GM12878 (cell line): ENCODE measurements around the gene TCF4. TPM values are rescaled to one million over a fixed set of nuclear protein-coding genes. Genes with fewer than 3 reads are reported as not detected.

Experiments
- ATAC-seq: fragments of 200-7000 bp; cut with Tn5 transposase; 3 replicates; pipeline ENCODE4 v1.9.1; 2020; ENCODE audit warnings: mild to moderate bottlenecking, moderate library complexity
- BruUV-seq: library from RNA; stranded (reverse); fragments of 400-500 nt; replicated peaks from 2 replicates; lab custom pipeline; 2021; lab: Mats Ljungman, UMichigan
- CTCF ChIA-PET: fragments of 300-600 bp; sonication (Branson Sonifier 250); formaldehyde crosslinking; extraction: SDS; loops from one replicate; lab custom pipeline; 2021; ENCODE audit warnings: inconsistent platforms; lab: Yijun Ruan, JAX
- POLR2A ChIA-PET: fragments of 350-600 bp; formaldehyde crosslinking; extraction: SDS; loops from one replicate; lab custom pipeline; 2021; ENCODE audit warnings: inconsistent platforms; lab: Charles Lee
- RAD21 ChIA-PET: fragments of 300-600 bp; sonication (Branson Sonifier 250); formaldehyde crosslinking; loops from one replicate; lab custom pipeline; 2023; ENCODE audit warnings: antibody characterized with exemption; ENCODE audit not compliant: unreplicated experiment; lab: Charles Lee
- SMC1A ChIA-PET: fragments of 300-600 bp; sonication (Branson Sonifier 250); formaldehyde crosslinking; loops from one replicate; lab custom pipeline; 2023; ENCODE audit not compliant: unreplicated experiment, uncharacterized antibody; lab: Charles Lee
- DNase-seq: peaks from one replicate; pipeline ENCODE4 v3.0.0-alpha.2; 2011; ENCODE audit warnings: low read depth, low spot score
- FAIRE-seq: peaks from 3 replicates; lab custom pipeline; 2011; peaks lifted over from hg19 to GRCh38; lab: Jason Lieb, UNC
- H2AFZ ChIP-seq: 2 replicates; pipeline ENCODE4 v1.6.0; 2011; ENCODE audit warnings: low read depth, low read length, control low read depth; ENCODE audit not compliant: control insufficient read depth
- H3K27ac ChIP-seq: 2 replicates; pipeline ENCODE4 v1.5.1; 2011; ENCODE audit warnings: control low read depth; ENCODE audit not compliant: control insufficient read depth, insufficient read depth
- H3K27me3 ChIP-seq, 2 experiments: replicated peaks in 1 of 2; 2 replicates each; pipeline versions ENCODE4 v1.6.0 to v1.6.1; 2011; ENCODE audit warnings: low read length in 1 of 2; ENCODE audit not compliant: control insufficient read depth in 2 of 2, insufficient read depth in 2 of 2
- H3K36me3 ChIP-seq, 2 experiments: 2 replicates each; pipeline ENCODE4 v1.5.1; 2011; ENCODE audit warnings: low read length in 1 of 2; ENCODE audit not compliant: control insufficient read depth in 2 of 2, insufficient read depth in 2 of 2
- H3K4me1 ChIP-seq: 2 replicates; pipeline ENCODE4 v1.6.1; 2011; ENCODE audit warnings: mild to moderate bottlenecking, low read length, moderate library complexity, mixed read lengths; ENCODE audit not compliant: control insufficient read depth, insufficient read depth
- H3K4me2 ChIP-seq: 2 replicates; pipeline ENCODE4 v1.6.0; 2011; ENCODE audit warnings: control low read depth; ENCODE audit not compliant: control insufficient read depth, insufficient read depth
- H3K4me3 ChIP-seq: fragments of 200-600 bp; sonication (generic); 2 replicates; pipeline ENCODE4 v1.5.1; 2016
- H3K79me2 ChIP-seq: 2 replicates; pipeline ENCODE4 v1.6.0; 2011; ENCODE audit warnings: low read length; ENCODE audit not compliant: control insufficient read depth, insufficient read depth
- H3K9ac ChIP-seq: 2 replicates; pipeline ENCODE4 v1.8.0; 2011; ENCODE audit warnings: low read length, control low read depth, mixed read lengths; ENCODE audit not compliant: control insufficient read depth, insufficient read depth
- H3K9me3 ChIP-seq: replicated peaks from 3 replicates; pipeline ENCODE4 v1.5.1; 2011; ENCODE audit warnings: mild to moderate bottlenecking, low read length; ENCODE audit not compliant: control insufficient read depth, insufficient read depth
- H4K20me1 ChIP-seq: 2 replicates; pipeline ENCODE4 v1.6.0; 2011; ENCODE audit not compliant: control insufficient read depth, insufficient read depth
- FOS ChIP-seq: IDR thresholded peaks from 3 replicates; pipeline ENCODE4 v1.6.1; 2011; ENCODE audit warnings: borderline replicate concordance; ENCODE audit not compliant: insufficient read length; ENCODE audit errors: extremely low read depth
- ZNF622 ChIP-seq: fragments of 450-650 bp; IDR thresholded peaks from 2 replicates; pipeline ENCODE4 v1.6.1; 2017; ENCODE audit warnings: mild to moderate bottlenecking, inconsistent platforms
- WGBS: methylation state at CpG from one replicate; pipeline ENCODE4 v1.1.6; 2016; ENCODE audit warnings: low lambda C conversion rate; ENCODE audit not compliant: insufficient replicate concordance, insufficient coverage; ENCODE audit errors: missing lambda C conversion rate; 5-methylcytosine and 5-hydroxymethylcytosine counted together
- in situ Hi-C: fragments of 300-500 bp; cut with MboI; formaldehyde crosslinking; loops from 9 replicates; pipeline ENCODE4 v1.14.3; 2018; ENCODE audit warnings: mixed read lengths
- intact Hi-C: fragments of 100-400 bp; cut with micrococcal nuclease; formaldehyde crosslinking; loops from one replicate; pipeline ENCODE4 v1.14.2; 2022; ENCODE audit not compliant: unreplicated experiment
- polyA plus RNA-seq, 11 experiments: library from polyadenylated mRNA; depleted of rRNA in 4 of 11; unstranded in 6 of 11; stranded (reverse) in 5 of 11; fragments of >200 nt; fragmentation: Nextera tagmentation in 4 of 11; fragmentation: Illumina TruSeq in 1 of 11; extraction: Ambion mirVana in 4 of 11; extraction: Trizol in 1 of 11; gene quantifications; 1 replicate in 1 of 11; 2 replicates in 10 of 11; pipeline versions ENCODE4 v1.2.1 to v1.2.3, GENCODE V29; 2011 to 2016; ENCODE audit warnings: inconsistent platforms in 2 of 11, missing spikeins in 2 of 11, low read depth in 1 of 11
- total RNA-seq, 4 experiments: library from RNA; depleted of rRNA in 3 of 4; stranded (reverse); fragments of >200 nt in 3 of 4; fragmentation: Illumina TruSeq in 1 of 4; extraction: Trizol in 1 of 4; gene quantifications; 2 replicates each; pipeline versions ENCODE4 v1.2.1 to v1.2.3, GENCODE V29; 2013 to 2021
- TF ChIP-seq, protein P1 (sequence below): IDR thresholded peaks from 2 replicates; pipeline ENCODE4 v1.6.1; 2012; ENCODE audit warnings: mild to moderate bottlenecking, low read depth, low read length
- TF ChIP-seq, protein P2 (sequence below): IDR thresholded peaks from 2 replicates; pipeline ENCODE4 v1.6.1; 2011; ENCODE audit warnings: low read depth, low read length, improper control_type of control experiment, borderline replicate concordance

The TCF4 gene
- total and polyA plus RNA-seq, 10 of the 15 experiments (the other 5 are each of a cell fraction or from before 2014, with no cell fraction given): 15.2 to 94.0 (median 31.5) TPM

- Histone ChIP-seq H4K20me1 (no peaks in the 10 kb centered on the region), H3K9me3 (no peaks in the 10 kb centered on the region), H3K27ac (no peak overlapping the region), H3K36me3 (no peaks in the 10 kb centered on the region), H3K27me3 (peaks cover 2 to 5% of the 10 kb centered on the region in 2 experiments; a peak in 3 of 4 replicates), H3K4me1 (no peaks in the 10 kb centered on the region), H3K79me2 (no peaks in the 10 kb centered on the region), H3K9ac (no peak overlapping the region), H3K4me3 (no peak overlapping the region), H3K4me2 (no peak overlapping the region), H2AFZ (no peak overlapping the region)
- FAIRE-seq: no peak
- ChIA-PET RAD21 (no interaction called here), POLR2A (no interaction called here), SMC1A (interaction anchor here (0.7 to 1.4 kb wide), 2 partner anchors 13 to 102 kb away, joined by 3 read pairs; no protein-coding TSS in a partner anchor), CTCF (no interaction called here)
- 57% methylated on average over 1 of the region's 1 CpG for WGBS
- intact Hi-C loops (no loop called here), in situ Hi-C loops (no loop called here)
- BruUV-seq: no TSS peak
- ATAC-seq: no peak
- DNase-seq: no peak
- TF ChIP-seq, protein P1, sequence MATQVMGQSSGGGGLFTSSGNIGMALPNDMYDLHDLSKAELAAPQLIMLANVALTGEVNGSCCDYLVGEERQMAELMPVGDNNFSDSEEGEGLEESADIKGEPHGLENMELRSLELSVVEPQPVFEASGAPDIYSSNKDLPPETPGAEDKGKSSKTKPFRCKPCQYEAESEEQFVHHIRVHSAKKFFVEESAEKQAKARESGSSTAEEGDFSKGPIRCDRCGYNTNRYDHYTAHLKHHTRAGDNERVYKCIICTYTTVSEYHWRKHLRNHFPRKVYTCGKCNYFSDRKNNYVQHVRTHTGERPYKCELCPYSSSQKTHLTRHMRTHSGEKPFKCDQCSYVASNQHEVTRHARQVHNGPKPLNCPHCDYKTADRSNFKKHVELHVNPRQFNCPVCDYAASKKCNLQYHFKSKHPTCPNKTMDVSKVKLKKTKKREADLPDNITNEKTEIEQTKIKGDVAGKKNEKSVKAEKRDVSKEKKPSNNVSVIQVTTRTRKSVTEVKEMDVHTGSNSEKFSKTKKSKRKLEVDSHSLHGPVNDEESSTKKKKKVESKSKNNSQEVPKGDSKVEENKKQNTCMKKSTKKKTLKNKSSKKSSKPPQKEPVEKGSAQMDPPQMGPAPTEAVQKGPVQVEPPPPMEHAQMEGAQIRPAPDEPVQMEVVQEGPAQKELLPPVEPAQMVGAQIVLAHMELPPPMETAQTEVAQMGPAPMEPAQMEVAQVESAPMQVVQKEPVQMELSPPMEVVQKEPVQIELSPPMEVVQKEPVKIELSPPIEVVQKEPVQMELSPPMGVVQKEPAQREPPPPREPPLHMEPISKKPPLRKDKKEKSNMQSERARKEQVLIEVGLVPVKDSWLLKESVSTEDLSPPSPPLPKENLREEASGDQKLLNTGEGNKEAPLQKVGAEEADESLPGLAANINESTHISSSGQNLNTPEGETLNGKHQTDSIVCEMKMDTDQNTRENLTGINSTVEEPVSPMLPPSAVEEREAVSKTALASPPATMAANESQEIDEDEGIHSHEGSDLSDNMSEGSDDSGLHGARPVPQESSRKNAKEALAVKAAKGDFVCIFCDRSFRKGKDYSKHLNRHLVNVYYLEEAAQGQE: no peak
- TF ChIP-seq FOS (no peak), ZNF622 (no peak)
- TF ChIP-seq, protein P2, sequence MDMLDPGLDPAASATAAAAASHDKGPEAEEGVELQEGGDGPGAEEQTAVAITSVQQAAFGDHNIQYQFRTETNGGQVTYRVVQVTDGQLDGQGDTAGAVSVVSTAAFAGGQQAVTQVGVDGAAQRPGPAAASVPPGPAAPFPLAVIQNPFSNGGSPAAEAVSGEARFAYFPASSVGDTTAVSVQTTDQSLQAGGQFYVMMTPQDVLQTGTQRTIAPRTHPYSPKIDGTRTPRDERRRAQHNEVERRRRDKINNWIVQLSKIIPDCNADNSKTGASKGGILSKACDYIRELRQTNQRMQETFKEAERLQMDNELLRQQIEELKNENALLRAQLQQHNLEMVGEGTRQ: no peak
Measured at GRCh38 chr18:55427951-55428350, 160.0 kb downstream of the TCF4 start.
